BJ (cell line): ENCODE data around the gene LLGL2. TPM values are rescaled to one million over a fixed set of nuclear protein-coding genes. Genes with fewer than 3 reads are reported as not detected.
A peak's percentile ranks its signal among the peaks of the same experiment; 100 is the strongest.

ENCODE experiments used
- CTCF ChIA-PET: fragments of 350-600 bp; formaldehyde crosslinking; extraction: SDS; loops from one replicate; lab custom pipeline; 2021; ENCODE audit warnings: antibody characterized with exemption, inconsistent platforms; lab: Yijun Ruan, JAX
- POLR2A ChIA-PET: fragments of 300-600 bp; sonication (Branson Sonifier 250); formaldehyde crosslinking; extraction: SDS; loops from one replicate; lab custom pipeline; 2021; ENCODE audit warnings: antibody characterized with exemption; lab: Charles Lee
- DNase-seq: peaks from one replicate; pipeline ENCODE4 v3.0.0-alpha.2; 2011; ENCODE audit warnings: low read depth
- H3K27me3 ChIP-seq: 2 replicates; pipeline ENCODE4 v1.6.0; 2011; ENCODE audit warnings: low read length; ENCODE audit not compliant: control insufficient read depth, insufficient read depth
- H3K36me3 ChIP-seq: 2 replicates; pipeline ENCODE4 v1.5.1; 2011; ENCODE audit warnings: low read length; ENCODE audit not compliant: control insufficient read depth, insufficient read depth
- H3K4me3 ChIP-seq: 2 replicates; pipeline ENCODE4 v1.5.1; 2011; ENCODE audit warnings: low read depth, mild to moderate bottlenecking, control low read depth, low read length
- CTCF ChIP-seq: IDR thresholded peaks from 2 replicates; pipeline ENCODE4 v1.5.1; 2011; ENCODE audit warnings: low read depth, mild to moderate bottlenecking, control low read depth, inconsistent platforms, low read length, moderate library complexity; ENCODE audit not compliant: insufficient read depth
- polyA plus RNA-seq: library from polyadenylated mRNA; depleted of rRNA; stranded (reverse); fragments of >200 nt; gene quantifications from 2 replicates; pipeline ENCODE4 v1.2.3, GENCODE V29; 2011

Gene LLGL2
- polyA plus RNA-seq, 1 experiment: 1.6 TPM

- ChIA-PET CTCF (interaction anchor here (0.6 to 1.0 kb wide), 2 partner anchors 10 to 99 kb away, joined by 3 to 8 read pairs; partner anchors contain the start of gene TSEN54), POLR2A (no interaction called here)
These were observed 483 bp downstream of the LLGL2 start for GRCh38 chr17:75525806-75526554.

GRCh38 chr17:75526555-75527270 is 1.2 kb downstream of the LLGL2 start:
- Histone ChIP-seq H3K4me3 (no peak overlapping the region), H3K27me3 (peaks cover 3% of the 10 kb centered on the region; the same call in 1 of the 2 replicates), H3K36me3 (no peaks in the 10 kb centered on the region)
- POLR2A ChIA-PET: no interaction called here
- TF ChIP-seq CTCF: no peak
- CTCF ChIA-PET: interaction anchor here (0.9 to 1.0 kb wide), 3 partner anchors 10 to 106 kb away, joined by 3 to 4 read pairs (median 3); partner anchors contain the start of genes SMIM5 and TSEN54
- no peak for DNase-seq

More at GRCh38 chr17:75525806-75526554, 483 bp downstream of the LLGL2 start:
- no peak for TF ChIP-seq CTCF
- no peak for DNase-seq
- H3K4me3 ChIP-seq: peak overlapping the region; percentile 51
- H3K36me3 ChIP-seq: no peaks in the 10 kb centered on the region
- peaks cover 3% of the 10 kb centered on the region; the same call in 1 of the 2 replicates for H3K27me3 ChIP-seq

- no peaks in the 10 kb centered on the region for H3K36me3 ChIP-seq
- CTCF ChIA-PET: interaction anchor here (1.3 kb wide), 1 partner anchor 15 kb away, joined by 4 read pairs; the partner anchor contains the start of gene TSEN54
- DNase-seq: no peak
- POLR2A ChIA-PET: no interaction called here
- H3K27me3 ChIP-seq: peaks cover 9% of the 10 kb centered on the region
- no peak for TF ChIP-seq CTCF
- no peak overlapping the region for H3K4me3 ChIP-seq
These were observed 5.6 kb downstream of the LLGL2 start for GRCh38 chr17:75530837-75531720.

DNA sequence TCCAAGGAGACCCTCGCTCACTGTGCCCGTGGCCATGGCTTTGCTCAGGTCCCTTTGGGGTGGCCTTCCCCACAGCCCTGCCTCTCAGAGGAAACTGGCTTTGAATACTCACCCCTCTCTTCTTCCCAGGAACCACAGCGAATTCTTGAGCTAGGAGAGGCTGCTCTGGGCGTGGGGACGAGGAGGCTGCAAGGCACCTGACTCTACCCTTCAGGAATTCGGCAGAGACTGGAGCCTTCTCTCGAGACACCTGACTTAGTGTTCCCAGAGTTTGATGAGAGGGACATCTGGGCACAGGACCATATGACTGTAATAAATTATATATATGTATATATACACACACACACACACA is 6.2 kb downstream of the LLGL2 start:
- no peak overlapping the region for H3K4me3 ChIP-seq
- ChIA-PET POLR2A (no interaction called here), CTCF (interaction anchor here (1.3 kb wide), 1 partner anchor 15 kb away, joined by 4 read pairs; the partner anchor contains the start of gene TSEN54)
- peaks cover 6% of the 10 kb centered on the region for H3K27me3 ChIP-seq
- H3K36me3 ChIP-seq: no peaks in the 10 kb centered on the region
- TF ChIP-seq CTCF: no peak
- DNase-seq: no peak
